Measurements from ENCODE around the gene VKORC1.

Gene VKORC1

GRCh38 chr16:31130336-31130891 is 35.8 kb upstream of the VKORC1 start:
- DNase-seq (ENCODE audit: low spot score): peak; percentile 58
- TF ChIP-seq CTCF (IDR thresholded peaks at IDR 0.05; ENCODE audit: poor library complexity, severe bottlenecking): no peak
- H3K4me3 ChIP-seq (ENCODE audit: severe bottlenecking): no peak overlapping the region
- H3K27ac ChIP-seq (ENCODE audit: poor library complexity, severe bottlenecking): peak overlapping the region; percentile 75
- H3K36me3 ChIP-seq (ENCODE audit: low read depth): peaks cover 45% of the 10 kb centered on the region
- H3K4me1 ChIP-seq (ENCODE audit: insufficient read depth, poor library complexity, severe bottlenecking): peaks cover 37% of the 10 kb centered on the region
- peak; percentile 0; the same call in 2 of the 3 replicates for ATAC-seq (ENCODE audit: low read depth)
- H3K27me3 ChIP-seq (ENCODE audit: insufficient read depth, poor library complexity, severe bottlenecking): no peaks in the 10 kb centered on the region
- H3K9me3 ChIP-seq (ENCODE audit: severe bottlenecking): no peaks in the 10 kb centered on the region

- H3K36me3 ChIP-seq (ENCODE audit: low read depth): peaks cover 45% of the 10 kb centered on the region
- H3K27ac ChIP-seq (ENCODE audit: poor library complexity, severe bottlenecking): peak overlapping the region; percentile 75
Observed at GRCh38 chr16:31129568-31130335, 35.2 kb upstream of the VKORC1 start.

GRCh38 chr16:31128711-31129567 is 34.3 kb upstream of the VKORC1 start:
- TF ChIP-seq CTCF (IDR thresholded peaks at IDR 0.05; ENCODE audit: poor library complexity, severe bottlenecking): no peak
- H3K4me1 ChIP-seq (ENCODE audit: insufficient read depth, poor library complexity, severe bottlenecking): peaks cover 31% of the 10 kb centered on the region
- H3K36me3 ChIP-seq (ENCODE audit: low read depth): peaks cover 43% of the 10 kb centered on the region
- H3K27me3 ChIP-seq (ENCODE audit: insufficient read depth, poor library complexity, severe bottlenecking): no peaks in the 10 kb centered on the region
- no peak overlapping the region for H3K4me3 ChIP-seq (ENCODE audit: severe bottlenecking)
- no peak for ATAC-seq (ENCODE audit: low read depth)
- no peaks in the 10 kb centered on the region for H3K9me3 ChIP-seq (ENCODE audit: severe bottlenecking)
- no peak for DNase-seq (ENCODE audit: low spot score)
- peak overlapping the region; percentile 75 for H3K27ac ChIP-seq (ENCODE audit: poor library complexity, severe bottlenecking)

More at GRCh38 chr16:31129568-31130335, 35.2 kb upstream of the VKORC1 start:
- ATAC-seq (ENCODE audit: low read depth) (no peak), DNase-seq (ENCODE audit: low spot score) (peak; percentile 41)
- Histone ChIP-seq H3K27me3 (ENCODE audit: insufficient read depth, poor library complexity, severe bottlenecking) (no peaks in the 10 kb centered on the region), H3K4me1 (ENCODE audit: insufficient read depth, poor library complexity, severe bottlenecking) (peaks cover 37% of the 10 kb centered on the region), H3K9me3 (ENCODE audit: severe bottlenecking) (no peaks in the 10 kb centered on the region), H3K4me3 (ENCODE audit: severe bottlenecking) (no peak overlapping the region)
- TF ChIP-seq CTCF (IDR thresholded peaks at IDR 0.05; ENCODE audit: poor library complexity, severe bottlenecking): no peak

- Histone ChIP-seq H3K4me3 (ENCODE audit: severe bottlenecking) (no peak overlapping the region), H3K9me3 (ENCODE audit: severe bottlenecking) (no peaks in the 10 kb centered on the region), H3K27ac (ENCODE audit: poor library complexity, severe bottlenecking) (no peak overlapping the region), H3K27me3 (ENCODE audit: insufficient read depth, poor library complexity, severe bottlenecking) (no peaks in the 10 kb centered on the region), H3K36me3 (ENCODE audit: low read depth) (peaks cover 41% of the 10 kb centered on the region), H3K4me1 (ENCODE audit: insufficient read depth, poor library complexity, severe bottlenecking) (peaks cover 23% of the 10 kb centered on the region)
- ATAC-seq (ENCODE audit: low read depth) (no peak), DNase-seq (ENCODE audit: low spot score) (no peak)
- no peak for TF ChIP-seq CTCF (IDR thresholded peaks at IDR 0.05; ENCODE audit: poor library complexity, severe bottlenecking)
Observed at GRCh38 chr16:31127182-31127581, 32.6 kb upstream of the VKORC1 start.
